K562 (cell line): ENCODE measurements around the gene GRM2. TPM values are rescaled to one million over a fixed set of nuclear protein-coding genes. Genes with fewer than 3 reads are reported as not detected.

Experiments used
- ATAC-seq: fragments of 200-7000 bp; cut with Tn5 transposase; 3 replicates; pipeline ENCODE4 v1.9.1; 2020; ENCODE audit warnings: moderate library complexity
- BruUV-seq: library from RNA; stranded (reverse); fragments of 400-500 nt; replicated peaks from 2 replicates; lab custom pipeline; 2021; lab: Mats Ljungman, UMichigan
- CTCF ChIA-PET: fragments of 300-600 bp; formaldehyde crosslinking; extraction: SDS; loops from one replicate; lab custom pipeline; 2021; ENCODE audit warnings: low intra/inter-chr PET ratio; lab: Yijun Ruan, JAX
- POLR2A ChIA-PET: fragments of 300-600, 350-650 bp; sonication (Branson Sonifier 250); formaldehyde crosslinking; extraction: SDS; loops from one replicate; lab custom pipeline; 2021; ENCODE audit warnings: antibody characterized with exemption, inconsistent platforms; lab: Yijun Ruan, JAX
- DNase-seq, 4 experiments: peaks; one replicate each; pipeline versions ENCODE4 v3.0.0 to v3.0.0-alpha.2; 2011 to 2018; ENCODE audit warnings: low spot score in 3 of 4, mixed read lengths in 3 of 4; ENCODE audit errors: extremely low read depth in 1 of 4
- FAIRE-seq: peaks from 2 replicates; lab custom pipeline; 2011; peaks lifted over from hg19 to GRCh38; lab: Jason Lieb, UNC
- H2AFZ ChIP-seq: 2 replicates; pipeline ENCODE4 v1.6.0; 2011; ENCODE audit warnings: low read depth, low read length, control low read depth, inconsistent platforms
- H3K27ac ChIP-seq: fragments of 200-600 bp; 3 replicates; pipeline ENCODE4 v1.8.0; 2011; ENCODE audit warnings: low read depth, mild to moderate bottlenecking, control low read depth, inconsistent platforms, low read length, moderate library complexity, mixed read lengths; ENCODE audit errors: extremely low read depth
- H3K27me3 ChIP-seq, 2 experiments: fragments of 300-600 bp in 1 of 2; 2 replicates in 1 of 2; 3 replicates in 1 of 2; pipeline versions ENCODE4 v1.6.0 to v1.8.0; 2011; ENCODE audit warnings: inconsistent platforms in 2 of 2, low read length in 2 of 2, mild to moderate bottlenecking in 1 of 2, mixed read lengths in 1 of 2, moderate library complexity in 1 of 2; ENCODE audit not compliant: control insufficient read depth in 2 of 2, insufficient read depth in 2 of 2
- H3K36me3 ChIP-seq: fragments of 300-600 bp; 3 replicates; pipeline ENCODE4 v1.8.0; 2011; ENCODE audit warnings: mild to moderate bottlenecking, low read length, inconsistent platforms; ENCODE audit not compliant: control insufficient read depth, insufficient read depth
- H3K4me1 ChIP-seq, 2 experiments: fragments of 200-600 bp in 1 of 2; replicated peaks in 1 of 2; 2 replicates in 1 of 2; 3 replicates in 1 of 2; pipeline versions ENCODE4 v1.5.1 to v1.8.0; 2011; ENCODE audit warnings: inconsistent platforms in 2 of 2, low read length in 2 of 2, mild to moderate bottlenecking in 1 of 2, mixed read lengths in 1 of 2, moderate library complexity in 1 of 2; ENCODE audit not compliant: control insufficient read depth in 2 of 2, insufficient read depth in 2 of 2
- H3K4me2 ChIP-seq: 2 replicates; pipeline ENCODE4 v1.6.1; 2011; ENCODE audit warnings: low read length, control low read depth, inconsistent platforms, mixed read lengths; ENCODE audit not compliant: insufficient read depth
- H3K4me3 ChIP-seq: fragments of 200-600 bp; sonication (generic), shearing (Covaris generic); 2 replicates; pipeline ENCODE4 v1.5.1; 2016; ENCODE audit warnings: control low read depth, inconsistent platforms
- H3K79me2 ChIP-seq: fragments of 200-600 bp; 3 replicates; pipeline ENCODE4 v1.8.0; 2011; ENCODE audit warnings: low read length, inconsistent platforms; ENCODE audit not compliant: control insufficient read depth, insufficient read depth
- H3K9ac ChIP-seq, 2 experiments: 2 replicates each; pipeline versions ENCODE4 v1.6.0 to v1.6.1; 2011; ENCODE audit warnings: low read depth in 2 of 2, low read length in 2 of 2, control low read depth in 1 of 2, inconsistent platforms in 1 of 2, mild to moderate bottlenecking in 1 of 2, mixed read lengths in 1 of 2; ENCODE audit not compliant: insufficient read depth in 1 of 2
- H3K9me1 ChIP-seq: one replicate; pipeline ENCODE4 v1.6.0; 2011; ENCODE audit warnings: inconsistent platforms, mild to moderate bottlenecking, low read length, moderate library complexity; ENCODE audit not compliant: control insufficient read depth, insufficient read depth
- H3K9me3 ChIP-seq: replicated peaks from 2 replicates; pipeline ENCODE4 v1.5.1; 2011; ENCODE audit warnings: low read depth, low read length, inconsistent platforms; ENCODE audit not compliant: control insufficient read depth, insufficient read depth
- H4K20me1 ChIP-seq: replicated peaks from 2 replicates; pipeline ENCODE4 v1.6.1; 2011; ENCODE audit warnings: low read length, inconsistent platforms, mixed read lengths; ENCODE audit not compliant: control insufficient read depth, insufficient read depth
- CHD1 ChIP-seq: fragments of 200-600 bp; sonication (generic); IDR thresholded peaks from one replicate; pipeline ENCODE4 v1.6.1; 2012; ENCODE audit warnings: mild to moderate bottlenecking, moderate library complexity, low read length, inconsistent platforms
- NR4A1 ChIP-seq, 2 experiments: fragments of 250-450 bp in 1 of 2; fragments of 450-650 bp in 1 of 2; sonication (Bioruptor Pico) in 1 of 2; IDR thresholded peaks; 2 replicates each; pipeline versions ENCODE4 v1.4.0 to v1.6.1; 2016 to 2020; ENCODE audit warnings: mild to moderate bottlenecking in 2 of 2, missing compliant biosample characterization in 1 of 2, missing genetic modification characterization in 1 of 2, moderate library complexity in 1 of 2
- PPARD ChIP-seq: fragments of 250-450 bp; sonication (Bioruptor Pico); IDR thresholded peaks from 2 replicates; pipeline ENCODE4 v1.8.0; 2022; ENCODE audit warnings: inconsistent platforms, mild to moderate bottlenecking, moderate library complexity
- WGBS: fragments of 100-300 bp; shearing (Covaris generic); methylation state at CpG from one replicate; pipeline ENCODE4 v1.1.6; 2016; ENCODE audit warnings: low coverage, mixed read lengths; ENCODE audit not compliant: insufficient coverage; ENCODE audit errors: missing lambda C conversion rate; 5-methylcytosine and 5-hydroxymethylcytosine counted together
- in situ Hi-C: fragments of 300-500 bp; cut with MboI; formaldehyde crosslinking; loops from 4 replicates; pipeline ENCODE4 v1.15.0; 2018; ENCODE audit warnings: inconsistent platforms, mixed read lengths
- intact Hi-C: fragments of 100-400 bp; cut with micrococcal nuclease; formaldehyde crosslinking; loops from 2 replicates; pipeline ENCODE4 v1.14.2; 2022
- polyA plus RNA-seq, 8 experiments: library from polyadenylated mRNA; depleted of rRNA in 4 of 8; stranded (reverse) in 5 of 8; unstranded in 3 of 8; fragments of >200 nt; fragmentation: Nextera tagmentation in 2 of 8; fragmentation: Illumina TruSeq in 1 of 8; extraction: Ambion mirVana in 2 of 8; extraction: Trizol in 1 of 8; gene quantifications; 2 replicates each; pipeline versions ENCODE4 v1.2.1 to v1.2.3, GENCODE V29; 2011 to 2014; ENCODE audit warnings: inconsistent platforms in 1 of 8, missing spikeins in 1 of 8
- total RNA-seq, 7 experiments: library from RNA; depleted of rRNA in 6 of 7; stranded (reverse); fragments of >200 nt in 6 of 7; fragmentation: Illumina TruSeq in 2 of 7; extraction: Trizol in 2 of 7; gene quantifications; 2 replicates each; pipeline versions ENCODE4 v1.2.1 to v1.2.3, GENCODE V29; 2011 to 2021; ENCODE audit warnings: low replicate concordance in 1 of 7
- TF ChIP-seq, protein P1 (sequence below): fragments of 250-450 bp; sonication (Bioruptor Pico); IDR thresholded peaks from 2 replicates; pipeline ENCODE4 v1.5.0; 2021; ENCODE audit warnings: mild to moderate bottlenecking, borderline replicate concordance
- TF ChIP-seq, protein P2 (sequence below): sonication (generic); IDR thresholded peaks from 2 replicates; pipeline ENCODE4 v1.6.1; 2016

GRM2 gene
- total and polyA plus RNA-seq, 9 of the 15 experiments (the other 6 are each of a cell fraction or from before 2014, with no cell fraction given), result not detected

DNA sequence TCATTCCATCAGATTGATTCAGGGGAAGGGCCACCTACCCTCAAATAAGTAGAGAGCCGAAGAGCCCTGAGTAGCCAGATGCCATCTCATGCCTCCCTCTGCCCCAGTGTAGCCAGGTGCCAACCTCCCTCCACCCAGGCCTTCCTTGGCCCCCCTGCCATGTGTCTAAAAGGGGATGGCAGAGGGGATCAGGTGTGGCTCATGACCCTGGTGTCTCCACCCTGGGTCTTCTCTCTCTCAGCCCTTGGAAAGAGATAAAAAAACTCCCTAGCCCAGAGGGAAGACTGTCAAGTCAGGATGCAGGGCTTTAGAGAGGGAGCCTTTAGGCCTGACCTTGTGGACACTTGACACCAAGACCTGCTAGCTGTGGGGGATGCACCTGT, 5.2 kb downstream of the GRM2 start:
- no peak for DNase-seq
- Histone ChIP-seq H3K27ac (no peak overlapping the region), H3K4me1 (peaks cover 0 to 2% of the 10 kb centered on the region in 2 experiments; a peak in 2 of 5 replicates), H2AFZ (no peak overlapping the region), H3K36me3 (no peaks in the 10 kb centered on the region), H4K20me1 (0 out of 2 replicates have a peak, but pooled peaks cover 6% of the 10 kb centered on the region), H3K27me3 (peaks cover 0 to 51% of the 10 kb centered on the region in 2 experiments; a peak in 4 of 5 replicates), H3K4me3 (no peak overlapping the region), H3K79me2 (no peaks in the 10 kb centered on the region), H3K4me2 (no peak overlapping the region), H3K9me3 (no peaks in the 10 kb centered on the region), H3K9me1 (no peaks in the 10 kb centered on the region), H3K9ac (no peak overlapping the region)
- no peak for ATAC-seq
- POLR2A ChIA-PET, result no interaction called here
- 0% methylated on average over 1 of the region's 1 CpG for WGBS
- BruUV-seq, result no TSS peak
- CTCF ChIA-PET, result interaction anchor here (0.6 kb wide), 1 partner anchor 88 kb away, joined by 3 read pairs; no protein-coding TSS in a partner anchor
- FAIRE-seq, result no peak
- TF ChIP-seq, protein P1, sequence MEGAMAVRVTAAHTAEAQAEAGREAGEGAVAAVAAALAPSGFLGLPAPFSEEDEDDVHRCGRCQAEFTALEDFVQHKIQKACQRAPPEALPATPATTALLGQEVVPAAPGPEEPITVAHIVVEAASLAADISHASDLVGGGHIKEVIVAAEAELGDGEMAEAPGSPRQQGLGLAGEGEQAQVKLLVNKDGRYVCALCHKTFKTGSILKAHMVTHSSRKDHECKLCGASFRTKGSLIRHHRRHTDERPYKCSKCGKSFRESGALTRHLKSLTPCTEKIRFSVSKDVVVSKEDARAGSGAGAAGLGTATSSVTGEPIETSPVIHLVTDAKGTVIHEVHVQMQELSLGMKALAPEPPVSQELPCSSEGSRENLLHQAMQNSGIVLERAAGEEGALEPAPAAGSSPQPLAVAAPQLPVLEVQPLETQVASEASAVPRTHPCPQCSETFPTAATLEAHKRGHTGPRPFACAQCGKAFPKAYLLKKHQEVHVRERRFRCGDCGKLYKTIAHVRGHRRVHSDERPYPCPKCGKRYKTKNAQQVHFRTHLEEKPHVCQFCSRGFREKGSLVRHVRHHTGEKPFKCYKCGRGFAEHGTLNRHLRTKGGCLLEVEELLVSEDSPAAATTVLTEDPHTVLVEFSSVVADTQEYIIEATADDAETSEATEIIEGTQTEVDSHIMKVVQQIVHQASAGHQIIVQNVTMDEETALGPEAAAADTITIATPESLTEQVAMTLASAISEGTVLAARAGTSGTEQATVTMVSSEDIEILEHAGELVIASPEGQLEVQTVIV (CRISPR knock-in tag), result no peak
- TF ChIP-seq CHD1 (no peak), PPARD (CRISPR knock-in tag) (no peak), NR4A1 (CRISPR knock-in tag; IDR thresholded peaks at IDR 0.05) (no peak), NR4A1 (tag; IDR thresholded peaks at IDR 0.05) (no peak)
- TF ChIP-seq, protein P2, sequence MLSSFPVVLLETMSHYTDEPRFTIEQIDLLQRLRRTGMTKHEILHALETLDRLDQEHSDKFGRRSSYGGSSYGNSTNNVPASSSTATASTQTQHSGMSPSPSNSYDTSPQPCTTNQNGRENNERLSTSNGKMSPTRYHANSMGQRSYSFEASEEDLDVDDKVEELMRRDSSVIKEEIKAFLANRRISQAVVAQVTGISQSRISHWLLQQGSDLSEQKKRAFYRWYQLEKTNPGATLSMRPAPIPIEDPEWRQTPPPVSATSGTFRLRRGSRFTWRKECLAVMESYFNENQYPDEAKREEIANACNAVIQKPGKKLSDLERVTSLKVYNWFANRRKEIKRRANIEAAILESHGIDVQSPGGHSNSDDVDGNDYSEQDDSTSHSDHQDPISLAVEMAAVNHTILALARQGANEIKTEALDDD, result no peak
- intact Hi-C loops (no loop called here), in situ Hi-C loops (no loop called here)
